Epithelial cell of esophagus (primary cell): Measurements from ENCODE around the gene FOXA3.
"Not testable (repeated sequence)": the region's sequence is repeated elsewhere in the genome, so short reads cannot be mapped to it uniquely, and the experiment has no call there.

Experiments used
- DNase-seq: peaks from one replicate; pipeline ENCODE4 v3.0.0; 2010; ENCODE audit warnings: low read depth
- H3K4me3 ChIP-seq: 2 replicates; pipeline ENCODE4 v1.5.1; 2011; ENCODE audit warnings: mild to moderate bottlenecking, low read length, control low read depth
- TF ChIP-seq, protein P1 (sequence below): IDR thresholded peaks from 2 replicates; pipeline ENCODE4 v1.5.1; 2011; ENCODE audit warnings: low read depth, mild to moderate bottlenecking, low read length, control low read depth, inconsistent platforms; ENCODE audit not compliant: insufficient read depth; ENCODE audit errors: missing control alignments

Gene FOXA3

DNA sequence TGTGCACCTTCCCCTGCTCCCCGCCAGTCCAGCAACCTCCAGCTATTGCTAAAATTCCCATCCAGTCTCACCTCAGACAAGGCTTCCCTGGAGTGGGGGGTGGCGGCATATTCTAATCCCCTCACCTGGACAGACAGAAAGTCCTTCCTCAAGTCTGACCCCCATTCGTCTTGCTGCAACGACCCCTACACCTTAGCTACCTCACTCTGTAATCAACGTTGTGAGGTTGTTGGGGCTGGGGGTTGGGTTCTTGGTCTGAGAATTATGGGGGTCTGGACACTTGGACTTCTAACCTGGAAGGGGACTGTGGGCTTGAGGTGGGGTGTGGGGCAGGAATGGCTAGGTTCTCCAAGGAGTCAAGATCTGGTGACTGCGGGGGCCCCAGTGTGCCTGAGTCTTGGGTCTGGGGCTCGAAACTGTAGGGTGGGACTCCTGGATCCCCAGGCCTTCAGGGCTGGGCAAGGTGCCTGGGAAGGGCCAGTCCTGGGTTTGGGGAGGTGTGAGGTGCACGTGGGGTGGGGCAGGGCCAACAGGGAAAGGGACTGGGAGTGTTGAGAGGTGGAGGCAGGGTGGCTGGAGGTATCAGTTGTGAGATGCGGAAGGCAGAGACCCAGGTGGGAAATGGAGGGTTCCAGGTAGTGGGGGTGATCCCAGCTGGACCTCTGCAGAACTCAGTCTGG is 1.3 kb downstream of the FOXA3 start:
- no peak overlapping the region for H3K4me3 ChIP-seq
- TF ChIP-seq, protein P1, sequence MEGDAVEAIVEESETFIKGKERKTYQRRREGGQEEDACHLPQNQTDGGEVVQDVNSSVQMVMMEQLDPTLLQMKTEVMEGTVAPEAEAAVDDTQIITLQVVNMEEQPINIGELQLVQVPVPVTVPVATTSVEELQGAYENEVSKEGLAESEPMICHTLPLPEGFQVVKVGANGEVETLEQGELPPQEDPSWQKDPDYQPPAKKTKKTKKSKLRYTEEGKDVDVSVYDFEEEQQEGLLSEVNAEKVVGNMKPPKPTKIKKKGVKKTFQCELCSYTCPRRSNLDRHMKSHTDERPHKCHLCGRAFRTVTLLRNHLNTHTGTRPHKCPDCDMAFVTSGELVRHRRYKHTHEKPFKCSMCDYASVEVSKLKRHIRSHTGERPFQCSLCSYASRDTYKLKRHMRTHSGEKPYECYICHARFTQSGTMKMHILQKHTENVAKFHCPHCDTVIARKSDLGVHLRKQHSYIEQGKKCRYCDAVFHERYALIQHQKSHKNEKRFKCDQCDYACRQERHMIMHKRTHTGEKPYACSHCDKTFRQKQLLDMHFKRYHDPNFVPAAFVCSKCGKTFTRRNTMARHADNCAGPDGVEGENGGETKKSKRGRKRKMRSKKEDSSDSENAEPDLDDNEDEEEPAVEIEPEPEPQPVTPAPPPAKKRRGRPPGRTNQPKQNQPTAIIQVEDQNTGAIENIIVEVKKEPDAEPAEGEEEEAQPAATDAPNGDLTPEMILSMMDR = no peak
- no peak for DNase-seq

GRCh38 chr19:45866400-45867176 is 2.5 kb downstream of the FOXA3 start:
- no peak for DNase-seq
- TF ChIP-seq, protein P1 = no peak
- no peak overlapping the region for H3K4me3 ChIP-seq

DNA sequence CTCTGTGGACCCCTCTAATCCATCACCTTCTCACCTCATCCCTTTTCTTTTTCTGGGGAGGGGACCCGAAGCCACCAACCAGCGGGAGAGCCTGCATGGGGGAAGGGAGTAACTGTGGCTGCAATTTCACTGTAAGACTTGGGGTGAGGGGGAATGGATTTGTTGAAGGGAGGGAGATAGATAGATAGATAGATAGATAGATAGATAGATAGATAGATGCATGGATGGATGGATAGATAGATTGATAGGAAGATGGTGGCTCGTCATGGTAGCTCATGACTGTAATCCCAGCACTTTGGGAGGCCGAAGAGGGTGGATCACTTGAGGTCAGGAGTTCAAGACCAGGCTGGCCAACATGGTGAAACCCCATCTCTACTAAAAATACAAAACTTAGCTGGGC is 3.1 kb downstream of the FOXA3 start:
- H3K4me3 ChIP-seq, DNase-seq: not testable (repeated sequence)

GRCh38 chr19:45870798-45871197 is 6.7 kb downstream of the FOXA3 start:
- no peak overlapping the region for H3K4me3 ChIP-seq
- DNase-seq = no peak
- TF ChIP-seq, protein P1 = no peak

DNA sequence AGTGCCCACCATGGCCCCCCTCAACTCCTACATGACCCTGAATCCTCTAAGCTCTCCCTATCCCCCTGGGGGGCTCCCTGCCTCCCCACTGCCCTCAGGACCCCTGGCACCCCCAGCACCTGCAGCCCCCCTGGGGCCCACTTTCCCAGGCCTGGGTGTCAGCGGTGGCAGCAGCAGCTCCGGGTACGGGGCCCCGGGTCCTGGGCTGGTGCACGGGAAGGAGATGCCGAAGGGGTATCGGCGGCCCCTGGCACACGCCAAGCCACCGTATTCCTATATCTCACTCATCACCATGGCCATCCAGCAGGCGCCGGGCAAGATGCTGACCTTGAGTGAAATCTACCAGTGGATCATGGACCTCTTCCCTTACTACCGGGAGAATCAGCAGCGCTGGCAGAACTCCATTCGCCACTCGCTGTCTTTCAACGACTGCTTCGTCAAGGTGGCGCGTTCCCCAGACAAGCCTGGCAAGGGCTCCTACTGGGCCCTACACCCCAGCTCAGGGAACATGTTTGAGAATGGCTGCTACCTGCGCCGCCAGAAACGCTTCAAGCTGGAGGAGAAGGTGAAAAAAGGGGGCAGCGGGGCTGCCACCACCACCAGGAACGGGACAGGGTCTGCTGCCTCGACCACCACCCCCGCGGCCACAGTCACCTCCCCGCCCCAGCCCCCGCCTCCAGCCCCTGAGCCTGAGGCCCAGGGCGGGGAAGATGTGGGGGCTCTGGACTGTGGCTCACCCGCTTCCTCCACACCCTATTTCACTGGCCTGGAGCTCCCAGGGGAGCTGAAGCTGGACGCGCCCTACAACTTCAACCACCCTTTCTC is 8.2 kb downstream of the FOXA3 start:
- TF ChIP-seq, protein P1 = no peak
- no peak for DNase-seq
- no peak overlapping the region for H3K4me3 ChIP-seq

DNA sequence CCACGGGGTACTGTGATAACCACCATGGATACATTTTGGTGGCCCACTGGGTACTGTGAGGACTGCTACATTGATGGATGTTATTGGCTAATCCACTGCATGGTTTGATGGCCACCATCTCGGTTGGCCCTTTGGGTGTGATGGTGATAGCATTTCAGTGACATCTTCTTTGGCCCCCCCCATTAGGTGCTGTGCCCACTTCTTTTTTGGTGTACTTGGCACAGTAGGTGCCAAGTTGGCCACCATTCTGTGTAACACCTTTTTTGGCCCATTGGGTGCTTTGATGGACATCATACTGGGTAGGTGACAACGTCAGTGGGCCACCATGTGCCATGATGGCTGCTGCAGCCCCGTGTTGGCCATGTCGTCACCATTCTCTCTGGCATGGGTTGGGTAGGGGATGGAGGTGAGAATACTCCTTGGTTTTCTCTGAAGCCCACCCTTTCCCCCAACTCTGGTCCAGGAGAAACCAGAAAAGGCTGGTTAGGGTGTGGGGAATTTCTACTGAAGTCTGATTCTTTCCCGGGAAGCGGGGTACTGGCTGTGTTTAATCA is 9.2 kb downstream of the FOXA3 start:
- DNase-seq = no peak
- TF ChIP-seq, protein P1 = no peak
- H3K4me3 ChIP-seq = no peak overlapping the region

- H3K4me3 ChIP-seq = no peak overlapping the region
- no peak for DNase-seq
- TF ChIP-seq, protein P1 = no peak
Measured at GRCh38 chr19:45874620-45874966, 10.5 kb downstream of the FOXA3 start.
